GM12874 (cell line): ENCODE measurements around the gene ASAP3.

Experiments
- TF ChIP-seq, protein P1 (sequence below): IDR thresholded peaks from 2 replicates; pipeline ENCODE4 v1.5.1; 2011; ENCODE audit warnings: low read depth, mild to moderate bottlenecking, control low read depth, low read length, moderate library complexity; ENCODE audit not compliant: insufficient read depth

ASAP3 gene

DNA sequence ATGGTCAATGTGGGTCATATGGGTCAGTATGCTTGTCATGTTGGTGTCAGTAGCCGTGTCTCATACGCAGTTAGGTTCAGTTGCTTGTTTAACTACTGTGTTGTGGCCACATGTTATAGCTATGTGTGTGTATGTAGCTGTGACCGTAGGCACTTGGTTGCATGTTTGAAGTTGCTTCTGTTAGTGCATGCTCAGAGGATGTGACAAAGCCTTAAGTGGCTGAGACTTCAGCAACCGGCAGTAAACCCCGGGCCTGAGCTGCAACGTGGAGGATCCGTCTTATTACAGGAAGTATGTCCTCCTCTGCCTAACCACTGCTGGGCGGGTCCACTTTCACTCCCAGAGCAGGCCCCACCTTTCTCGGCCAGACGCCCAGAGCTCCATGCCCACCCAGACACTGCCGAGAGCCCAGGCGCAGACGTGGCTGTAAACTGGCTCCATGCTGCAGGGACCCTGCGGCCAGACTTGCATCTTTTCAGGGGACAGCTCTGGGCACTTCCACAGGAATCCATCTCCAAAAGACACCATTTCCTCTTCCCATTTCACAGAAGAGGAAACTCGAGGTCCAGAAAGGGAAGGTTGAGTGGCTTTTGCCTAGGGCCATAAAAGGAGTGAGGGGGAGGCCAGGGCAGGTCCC lies 61.6 kb downstream of the ASAP3 start:
- TF ChIP-seq, protein P1, sequence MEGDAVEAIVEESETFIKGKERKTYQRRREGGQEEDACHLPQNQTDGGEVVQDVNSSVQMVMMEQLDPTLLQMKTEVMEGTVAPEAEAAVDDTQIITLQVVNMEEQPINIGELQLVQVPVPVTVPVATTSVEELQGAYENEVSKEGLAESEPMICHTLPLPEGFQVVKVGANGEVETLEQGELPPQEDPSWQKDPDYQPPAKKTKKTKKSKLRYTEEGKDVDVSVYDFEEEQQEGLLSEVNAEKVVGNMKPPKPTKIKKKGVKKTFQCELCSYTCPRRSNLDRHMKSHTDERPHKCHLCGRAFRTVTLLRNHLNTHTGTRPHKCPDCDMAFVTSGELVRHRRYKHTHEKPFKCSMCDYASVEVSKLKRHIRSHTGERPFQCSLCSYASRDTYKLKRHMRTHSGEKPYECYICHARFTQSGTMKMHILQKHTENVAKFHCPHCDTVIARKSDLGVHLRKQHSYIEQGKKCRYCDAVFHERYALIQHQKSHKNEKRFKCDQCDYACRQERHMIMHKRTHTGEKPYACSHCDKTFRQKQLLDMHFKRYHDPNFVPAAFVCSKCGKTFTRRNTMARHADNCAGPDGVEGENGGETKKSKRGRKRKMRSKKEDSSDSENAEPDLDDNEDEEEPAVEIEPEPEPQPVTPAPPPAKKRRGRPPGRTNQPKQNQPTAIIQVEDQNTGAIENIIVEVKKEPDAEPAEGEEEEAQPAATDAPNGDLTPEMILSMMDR = no peak

DNA sequence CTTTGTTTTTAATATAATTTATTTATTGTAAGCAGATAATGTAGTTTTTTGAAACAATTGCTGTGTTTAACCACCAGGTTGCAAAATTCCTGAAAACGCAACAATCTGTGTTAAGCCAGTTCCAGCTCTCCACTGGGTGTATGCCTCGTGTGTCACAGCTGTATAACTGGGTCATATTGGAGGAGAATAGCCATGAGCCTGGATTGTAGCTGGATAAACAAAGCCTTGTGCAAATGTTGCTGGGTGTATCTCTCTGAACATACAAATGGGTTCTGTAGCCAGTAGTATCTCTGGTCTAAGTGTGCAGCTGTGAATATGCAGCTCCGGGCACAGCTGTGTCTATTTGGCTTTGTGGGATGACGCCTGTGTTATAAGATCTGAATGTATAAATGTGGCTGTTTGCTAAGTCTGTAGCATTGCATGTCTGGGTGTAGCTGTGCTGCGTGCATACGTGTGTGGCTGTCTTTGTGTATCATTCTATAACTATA lies 62.2 kb downstream of the ASAP3 start:
- TF ChIP-seq, protein P1 = no peak

DNA sequence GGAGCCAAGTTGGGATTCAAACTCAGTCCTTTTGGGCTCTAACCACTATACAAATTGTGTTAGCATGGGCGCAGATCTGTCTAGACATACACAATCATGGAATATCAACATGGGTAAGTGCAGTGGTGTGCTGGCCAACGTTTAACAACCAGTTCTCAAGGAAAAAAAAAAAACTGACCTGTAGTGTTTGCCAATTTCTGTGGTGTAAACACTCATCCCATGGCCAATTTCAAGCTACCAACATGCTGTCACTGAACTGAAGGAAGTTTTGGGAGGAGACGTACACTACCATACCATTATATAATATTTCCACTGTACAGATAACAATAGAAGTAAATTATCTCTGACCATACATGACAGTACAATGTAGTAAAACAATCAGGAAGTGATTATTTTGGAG lies 62.6 kb downstream of the ASAP3 start:
- TF ChIP-seq, protein P1 = no peak

DNA sequence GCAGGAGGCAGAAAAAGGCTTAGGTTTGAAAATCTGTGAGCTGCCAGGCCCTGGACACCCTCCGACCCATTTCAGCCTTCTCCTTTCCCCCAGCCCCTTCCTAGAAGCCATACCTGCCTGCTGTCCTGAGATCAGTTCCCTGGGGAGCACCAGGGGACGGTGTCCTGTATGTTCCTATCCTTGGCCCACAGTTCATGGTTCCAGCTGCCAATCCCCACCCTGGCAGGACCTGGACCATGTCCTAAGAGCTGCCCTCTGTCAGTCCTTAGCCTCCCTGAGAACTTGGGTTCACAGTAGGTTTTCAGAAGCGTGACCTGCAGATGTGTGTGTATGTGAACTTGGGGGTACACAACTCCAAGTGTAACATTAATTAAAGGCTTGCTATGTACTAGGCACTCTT lies 63.2 kb downstream of the ASAP3 start:
- TF ChIP-seq, protein P1 = no peak

DNA sequence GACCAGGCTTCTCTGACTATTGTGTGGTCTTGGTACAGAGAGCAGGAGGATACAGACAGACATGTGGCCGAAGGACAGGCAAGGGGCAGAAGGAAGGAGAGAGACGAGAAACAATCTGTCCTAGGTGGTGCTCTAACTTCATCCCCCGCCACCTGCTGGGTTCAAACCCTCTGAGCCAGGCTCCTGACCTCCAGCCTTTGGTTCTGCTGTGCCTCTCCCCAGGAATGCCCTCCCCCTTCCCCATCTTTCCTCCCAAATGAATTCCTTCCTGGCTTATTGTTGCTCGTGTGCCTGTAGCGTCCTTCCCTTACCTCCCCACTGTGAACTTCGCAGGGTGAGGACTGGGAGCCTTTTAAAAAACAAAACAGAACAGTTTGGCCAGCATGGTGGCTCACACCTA lies 64.8 kb downstream of the ASAP3 start:
- TF ChIP-seq, protein P1 = no peak

DNA sequence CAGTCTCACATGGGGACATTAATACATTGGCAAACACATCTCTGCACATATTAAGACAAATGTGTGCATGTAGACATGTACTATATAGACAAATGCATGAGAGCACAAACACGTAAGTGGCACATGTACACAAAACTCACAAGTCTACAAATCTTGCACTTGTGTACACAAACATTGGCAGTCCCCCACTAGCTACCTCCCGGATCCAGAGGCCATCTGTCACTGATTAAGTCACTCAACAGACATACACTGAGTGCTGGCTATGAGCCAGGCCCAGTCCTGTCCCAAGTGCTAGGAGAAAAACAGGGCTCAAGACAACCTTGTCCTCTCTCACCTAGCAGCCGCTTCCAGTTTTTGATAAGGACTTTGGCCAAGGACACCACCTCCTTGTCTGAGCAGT lies 66.4 kb downstream of the ASAP3 start:
- TF ChIP-seq, protein P1 = no peak

DNA sequence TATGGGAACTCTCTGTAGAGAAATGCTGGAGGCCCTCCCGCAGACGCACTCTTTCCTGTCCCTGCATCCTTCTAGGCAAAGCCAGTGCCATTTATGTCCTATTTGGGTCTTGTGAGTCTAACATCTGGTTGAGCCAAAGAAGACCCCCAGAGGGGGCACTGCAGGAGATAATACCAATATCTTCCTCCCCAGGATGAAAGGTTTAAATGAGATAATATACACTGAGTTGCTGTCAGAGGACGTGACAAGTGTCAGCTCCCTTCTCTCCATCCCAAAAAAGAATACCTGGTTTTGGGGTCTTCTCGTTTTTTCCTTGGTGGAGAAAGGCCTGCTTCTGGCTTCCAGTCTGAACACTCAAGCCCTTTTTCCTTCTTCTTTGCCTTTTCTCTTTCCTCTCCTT lies 67.0 kb downstream of the ASAP3 start:
- TF ChIP-seq, protein P1 = no peak

DNA sequence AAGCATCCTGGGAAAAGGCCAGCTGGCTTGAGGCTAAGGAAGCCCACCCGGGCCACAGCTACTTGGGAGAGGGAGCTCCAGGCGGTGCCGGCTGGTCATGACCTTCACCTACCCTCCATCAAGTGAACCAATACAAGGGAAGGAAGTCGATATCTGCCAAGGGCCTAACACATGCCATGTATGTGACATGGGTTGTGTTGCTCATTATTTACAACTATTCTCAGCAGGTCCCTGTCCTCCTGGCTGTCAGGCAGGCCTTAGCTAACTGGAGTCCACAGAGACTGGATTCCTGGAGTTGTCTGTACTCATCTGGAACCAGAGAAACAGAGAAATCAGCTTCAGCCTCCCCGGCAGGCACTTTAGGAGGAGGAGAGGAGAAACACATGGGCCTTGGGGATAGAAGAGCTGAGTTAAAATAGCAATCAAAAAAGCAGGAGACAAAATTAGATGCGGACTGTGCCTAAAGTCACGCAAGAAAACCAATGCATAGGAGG lies 75.1 kb downstream of the ASAP3 start:
- TF ChIP-seq, protein P1 = no peak
